Stimulated activated CD4-positive, alpha-beta T cell treated with anti-CD3 and anti-CD28 coated beads, TNF-alpha, amount 100 ng/mL, for 24 hours (primary cell): Measurements from ENCODE around the gene STYXL2.

Experiments used
- DNase-seq, 3 experiments: peaks; one replicate each; pipeline ENCODE4 v3.0.0-alpha.2; 2020; ENCODE audit warnings: low read depth in 3 of 3

STYXL2 gene

GRCh38 chr1:167093846-167094516, at the start of gene STYXL2:
STYXL2 (plus strand) TSS chr1:167094075; CDS start chr1:167094850, 775 bp downstream.
- DNase-seq: no peak

GRCh38 chr1:167051907-167052306, 42.0 kb upstream of the STYXL2 start:
- DNase-seq: no peak

GRCh38 chr1:167052389-167052788, 41.5 kb upstream of the STYXL2 start:
- no peak for DNase-seq

- DNase-seq: no peak
Observed at GRCh38 chr1:167054531-167054930, 39.3 kb upstream of the STYXL2 start.

- DNase-seq: no peak
Observed at GRCh38 chr1:167054946-167055630, 38.8 kb upstream of the STYXL2 start.

- no peak for DNase-seq
Observed at GRCh38 chr1:167056529-167057231, 37.2 kb upstream of the STYXL2 start.

GRCh38 chr1:167057241-167057688, 36.6 kb upstream of the STYXL2 start:
- peak in 1 of 3 experiments; percentile 22 for DNase-seq

- DNase-seq: peak; percentile 58 to 75 (median 63)
Observed at GRCh38 chr1:167059045-167059808, 34.6 kb upstream of the STYXL2 start.

- DNase-seq: no peak
Observed at GRCh38 chr1:167059809-167060107, 34.1 kb upstream of the STYXL2 start.

- no peak for DNase-seq
Observed at GRCh38 chr1:167060141-167061072, 33.5 kb upstream of the STYXL2 start.

GRCh38 chr1:167061073-167061464, 32.8 kb upstream of the STYXL2 start:
- no peak for DNase-seq

GRCh38 chr1:167064621-167065020, 29.3 kb upstream of the STYXL2 start:
- DNase-seq: no peak

- no peak for DNase-seq
Observed at GRCh38 chr1:167065471-167065870, 28.4 kb upstream of the STYXL2 start.

- peak; percentile 65 to 79 (median 72) for DNase-seq
Observed at GRCh38 chr1:167066333-167067122, 27.3 kb upstream of the STYXL2 start.

GRCh38 chr1:167067904-167068303, 26.0 kb upstream of the STYXL2 start:
- no peak for DNase-seq

GRCh38 chr1:167068761-167069160, 25.1 kb upstream of the STYXL2 start:
- no peak for DNase-seq

GRCh38 chr1:167071286-167071685, 22.6 kb upstream of the STYXL2 start:
- no peak for DNase-seq

- no peak for DNase-seq
Observed at GRCh38 chr1:167076136-167076710, 17.7 kb upstream of the STYXL2 start.

- DNase-seq: no peak
Observed at GRCh38 chr1:167077128-167077867, 16.6 kb upstream of the STYXL2 start.
